ENCODE measurements around the gene KIRREL2.

DNA sequence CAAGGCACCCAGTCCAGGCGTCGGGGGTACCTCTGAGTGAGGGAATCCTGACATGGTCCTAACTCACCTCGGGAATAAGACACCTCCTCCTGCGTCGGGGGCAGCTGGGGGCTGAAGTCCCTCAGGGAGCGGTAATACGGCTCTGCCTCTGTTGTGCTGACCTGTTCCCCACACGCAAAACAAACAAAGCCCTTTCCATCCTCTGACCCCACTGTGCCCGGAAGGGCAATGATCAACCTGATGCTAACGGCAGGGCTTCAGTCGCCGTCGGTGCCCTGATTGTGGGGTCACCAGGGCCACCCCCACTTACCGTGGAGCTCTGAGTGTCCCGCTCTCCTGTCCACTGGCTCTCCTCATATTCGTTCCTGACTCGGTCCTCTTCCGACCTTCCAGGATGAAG is 25.7 kb upstream of the KIRREL2 start:
- TF ChIP-seq EZH2 (IDR thresholded peaks at IDR 0.05; ENCODE audit: low read length, unreplicated experiment) (no peak), EZH2phosphoT487 (IDR thresholded peaks at IDR 0.05; ENCODE audit: borderline replicate concordance, low read length) (no peak)

Measured in PC-3 (cell line).